Neural cell (in vitro differentiated cells): ENCODE results near the gene MAN1B1.

Experiments used
- CTCF ChIP-seq: fragments of 450-650 bp; IDR thresholded peaks from 2 replicates; pipeline ENCODE4 v1.5.1; 2014; ENCODE audit warnings: antibody characterized with exemption, mild to moderate bottlenecking, moderate library complexity; ENCODE audit not compliant: poor library complexity, severe bottlenecking
- EZH2 ChIP-seq: fragments of 200-600, 300-800 bp; shearing (Covaris generic), sonication (generic); IDR thresholded peaks from 2 replicates; pipeline ENCODE4 v1.6.1; 2014; ENCODE audit warnings: antibody characterized with exemption, low read length, borderline replicate concordance, mild to moderate bottlenecking; ENCODE audit not compliant: insufficient read depth, poor library complexity, severe bottlenecking
- POLR2AphosphoS5 ChIP-seq: IDR thresholded peaks from 2 replicates; pipeline ENCODE4 v1.6.1; 2012
- RAD21 ChIP-seq: fragments of 450-650 bp; conservative IDR thresholded peaks from 2 replicates; pipeline ENCODE4 v1.6.1; 2014; ENCODE audit warnings: antibody characterized with exemption, mild to moderate bottlenecking, moderate library complexity
- TAF1 ChIP-seq: IDR thresholded peaks from 2 replicates; pipeline ENCODE4 v1.6.1; 2012; ENCODE audit warnings: low read depth

- no peak for TF ChIP-seq CTCF
- no peak for TF ChIP-seq RAD21
- no peak for TF ChIP-seq TAF1
- no peak for TF ChIP-seq POLR2AphosphoS5
- no peak for TF ChIP-seq EZH2
Observed at GRCh38 chr9:137080260-137081122, 6.3 kb upstream of the MAN1B1 start.
